Amniotic stem cell (primary cell): ENCODE measurements around the gene LMLN.
A peak's percentile ranks its signal among the peaks of the same experiment; 100 is the strongest.
"Not testable (repeated sequence)": the region's sequence is repeated elsewhere in the genome, so short reads cannot be mapped to it uniquely, and the experiment has no call there.

Source experiments
- DNase-seq: peaks from one replicate; lab custom pipeline; 2025; lab: John Stamatoyannopoulos, UW

LMLN gene

GRCh38 chr3:198027045-198027798 lies 67.2 kb downstream of the LMLN start:
- no peak for DNase-seq

- DNase-seq = no peak
These were observed 67.9 kb downstream of the LMLN start for GRCh38 chr3:198027799-198028390.

- DNase-seq = peak; percentile 48
These were observed 68.7 kb downstream of the LMLN start for GRCh38 chr3:198028718-198029117.

- no peak for DNase-seq
These were observed 70.1 kb downstream of the LMLN start for GRCh38 chr3:198030125-198030524.

GRCh38 chr3:198030726-198031125 lies 70.7 kb downstream of the LMLN start:
- DNase-seq = no peak

- no peak for DNase-seq
These were observed 72.3 kb downstream of the LMLN start for GRCh38 chr3:198032039-198032936.

GRCh38 chr3:198043119-198043518 lies 83.1 kb downstream of the LMLN start:
- no peak for DNase-seq

- no peak for DNase-seq
These were observed 86.3 kb downstream of the LMLN start for GRCh38 chr3:198046120-198046857.

GRCh38 chr3:198048445-198048844 lies 88.4 kb downstream of the LMLN start:
- no peak for DNase-seq

- DNase-seq = no peak
These were observed 91.8 kb downstream of the LMLN start for GRCh38 chr3:198051836-198052235.

- not testable (repeated sequence) for DNase-seq
These were observed 93.4 kb downstream of the LMLN start for GRCh38 chr3:198053462-198053861.

- DNase-seq = no peak
These were observed 101.4 kb downstream of the LMLN start for GRCh38 chr3:198061119-198062067.

- DNase-seq = no peak
These were observed 102.0 kb downstream of the LMLN start for GRCh38 chr3:198062068-198062465.

GRCh38 chr3:198064420-198064819 lies 104.4 kb downstream of the LMLN start:
- DNase-seq = no peak

- DNase-seq = no peak
These were observed 105.9 kb downstream of the LMLN start for GRCh38 chr3:198065897-198066296.

GRCh38 chr3:198067416-198067815 lies 107.4 kb downstream of the LMLN start:
- no peak for DNase-seq

- no peak for DNase-seq
These were observed 110.9 kb downstream of the LMLN start for GRCh38 chr3:198070871-198071270.

GRCh38 chr3:198071602-198072287 lies 111.7 kb downstream of the LMLN start:
- DNase-seq = no peak

- DNase-seq = no peak
These were observed 116.8 kb downstream of the LMLN start for GRCh38 chr3:198076722-198077308.
